ENCODE measurements around the gene ATP10B. TPM values are rescaled to one million over a fixed set of nuclear protein-coding genes. Genes with fewer than 3 reads are reported as not detected.

Gene ATP10B
- total and polyA plus RNA-seq, 3 experiments from 2014 or later, result not detected

DNA sequence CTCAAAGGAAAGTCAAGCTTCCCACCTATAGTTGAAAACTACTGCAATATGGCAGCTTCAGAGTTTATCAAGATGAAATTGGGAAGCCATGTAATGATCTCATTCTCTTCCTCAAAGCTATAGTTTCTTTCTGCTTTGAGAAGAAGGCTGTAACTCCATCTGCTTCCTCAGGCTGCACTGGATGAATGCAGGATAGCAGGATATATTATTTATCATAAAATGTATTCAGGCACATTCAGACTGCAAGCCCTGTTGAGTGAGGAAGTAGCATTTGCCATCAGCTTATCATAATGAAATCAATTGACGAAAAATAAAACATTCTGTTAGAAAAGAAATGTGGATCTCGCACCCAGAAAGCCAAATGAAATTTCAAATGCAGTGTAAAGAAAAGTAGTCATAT lies 560 bp downstream of the ATP10B start:
- ChIA-PET POLR2A (no interaction called here), CTCF (no interaction called here)
- Histone ChIP-seq H3K4me1 (ENCODE audit: insufficient read depth, low read length) (no peaks in the 10 kb centered on the region), H3K36me3 (ENCODE audit: insufficient read depth, low read length) (no peaks in the 10 kb centered on the region), H3K27ac (ENCODE audit: low read depth, low read length) (no peak overlapping the region), H3K27me3 (ENCODE audit: insufficient read depth, low read length, poor library complexity, severe bottlenecking) (no peaks in the 10 kb centered on the region), H3K9me3 (ENCODE audit: low read length) (no peaks in the 10 kb centered on the region), H3K4me3 (ENCODE audit: low read length) (no peak overlapping the region)
- Mint-ChIP-seq H3K27ac (no peak overlapping the region), H3K9me3 (peaks cover 0 to 4% (median 0%) of the 10 kb centered on the region in 5 donors), H3K27me3 (peaks cover 0 to 3% of the 10 kb centered on the region in 2 donors), H3K4me3 (no peak overlapping the region), H3K36me3 (no peaks in the 10 kb centered on the region), H3K4me1 (no peaks in the 10 kb centered on the region)
- DNase-seq, result no peak

DNA sequence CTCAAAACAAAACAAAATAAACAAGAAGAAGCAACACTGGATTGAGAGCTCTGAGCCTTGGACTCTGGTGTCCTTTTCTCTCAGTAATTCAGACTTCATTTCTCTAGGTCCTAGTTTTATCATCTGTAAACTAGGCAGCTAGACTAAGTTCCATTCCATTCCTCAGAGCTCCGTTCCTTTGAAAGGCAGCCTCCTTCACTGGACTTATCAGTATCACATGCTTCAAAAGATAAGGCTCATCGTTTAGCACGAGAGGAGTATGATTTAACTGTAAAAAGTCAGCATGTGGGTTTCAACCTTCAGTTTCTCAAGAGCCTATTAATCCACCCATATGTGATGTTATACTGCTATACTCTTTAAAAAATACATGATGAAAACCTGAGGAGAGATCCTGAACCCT lies 1.6 kb downstream of the ATP10B start:
- no peaks in the 10 kb centered on the region for H3K4me1 Mint-ChIP-seq
- no peak overlapping the region for H3K27ac ChIP-seq (ENCODE audit: low read depth, low read length)
- H3K9me3 ChIP-seq (ENCODE audit: low read length), result no peaks in the 10 kb centered on the region
- DNase-seq, result no peak
- ChIA-PET CTCF (no interaction called here), POLR2A (no interaction called here)
- H3K4me3 ChIP-seq (ENCODE audit: low read length), result no peak overlapping the region
- H3K36me3 Mint-ChIP-seq, result no peaks in the 10 kb centered on the region
- H3K27me3 Mint-ChIP-seq, result peaks cover 0 to 3% of the 10 kb centered on the region in 2 donors
- no peaks in the 10 kb centered on the region for H3K36me3 ChIP-seq (ENCODE audit: insufficient read depth, low read length)
- peaks cover 0 to 4% (median 0%) of the 10 kb centered on the region in 5 donors for H3K9me3 Mint-ChIP-seq
- H3K4me1 ChIP-seq (ENCODE audit: insufficient read depth, low read length), result no peaks in the 10 kb centered on the region
- H3K4me3 Mint-ChIP-seq, result no peak overlapping the region
- H3K27ac Mint-ChIP-seq, result no peak overlapping the region
- no peaks in the 10 kb centered on the region for H3K27me3 ChIP-seq (ENCODE audit: insufficient read depth, low read length, poor library complexity, severe bottlenecking)

DNA sequence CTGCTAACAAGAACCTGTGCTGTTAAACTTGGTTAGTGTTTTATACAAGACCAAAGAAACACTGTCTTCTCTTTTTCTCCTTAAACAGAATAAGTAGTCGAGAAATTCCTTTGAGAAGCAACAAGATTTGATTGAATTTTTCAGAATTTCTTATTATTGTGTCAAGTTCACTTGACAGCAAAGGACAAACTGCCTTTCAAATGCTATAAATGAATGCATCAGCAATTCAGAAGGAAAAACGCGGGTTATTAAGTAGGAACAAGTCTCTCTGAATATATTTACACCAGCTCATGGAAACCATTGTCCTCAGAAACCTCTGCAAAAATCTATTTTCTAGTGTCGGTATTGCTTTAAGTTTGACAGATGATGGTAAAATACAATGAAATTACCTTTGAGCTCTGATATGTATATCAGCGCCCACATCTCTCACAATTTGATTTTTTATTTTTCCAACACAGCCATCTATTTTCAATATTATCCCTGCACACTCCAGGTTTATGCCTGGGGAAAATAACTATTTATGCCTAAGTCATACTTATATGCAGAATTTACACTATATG lies 4.4 kb downstream of the ATP10B start:
- Mint-ChIP-seq H3K4me1 (peaks cover 0 to 3% (median 0%) of the 10 kb centered on the region in 3 donors), H3K36me3 (no peaks in the 10 kb centered on the region), H3K9me3 (no peaks in the 10 kb centered on the region), H3K27ac (no peak overlapping the region), H3K4me3 (no peak overlapping the region), H3K27me3 (peaks cover 0 to 3% of the 10 kb centered on the region in 2 donors)
- Histone ChIP-seq H3K27ac (ENCODE audit: low read depth, low read length) (no peak overlapping the region), H3K27me3 (ENCODE audit: insufficient read depth, low read length, poor library complexity, severe bottlenecking) (no peaks in the 10 kb centered on the region), H3K9me3 (ENCODE audit: low read length) (no peaks in the 10 kb centered on the region), H3K4me3 (ENCODE audit: low read length) (no peak overlapping the region), H3K36me3 (ENCODE audit: insufficient read depth, low read length) (no peaks in the 10 kb centered on the region), H3K4me1 (ENCODE audit: insufficient read depth, low read length) (no peaks in the 10 kb centered on the region)
- CTCF ChIA-PET, result interaction anchor here (1.6 kb wide), 1 partner anchor 409 kb away, joined by 6 read pairs; no protein-coding TSS in a partner anchor
- DNase-seq, result no peak
- POLR2A ChIA-PET, result no interaction called here

DNA sequence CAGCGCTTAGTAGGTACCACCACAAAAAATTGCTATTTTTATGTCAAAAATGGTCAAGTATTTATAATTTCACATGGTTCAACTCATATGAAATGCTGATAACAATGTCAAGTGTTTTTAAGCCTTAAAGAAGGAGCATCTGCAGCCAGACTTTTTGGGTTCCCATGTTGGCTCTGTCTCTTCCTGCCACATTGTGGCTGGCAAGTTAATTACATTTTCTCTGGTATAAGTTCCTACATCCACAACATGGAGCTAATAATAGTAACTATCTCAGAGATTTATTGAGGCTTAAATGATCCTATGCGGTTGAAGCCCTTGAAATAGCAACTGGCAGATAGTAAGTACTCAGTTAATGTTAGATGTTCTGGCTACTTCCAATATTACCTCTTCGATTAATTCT lies 5.4 kb downstream of the ATP10B start:
- ChIA-PET POLR2A (no interaction called here), CTCF (interaction anchor here (1.6 kb wide), 1 partner anchor 408 kb away, joined by 6 read pairs; no protein-coding TSS in a partner anchor)
- no peaks in the 10 kb centered on the region for H3K27me3 ChIP-seq (ENCODE audit: insufficient read depth, low read length, poor library complexity, severe bottlenecking)
- Mint-ChIP-seq H3K27ac (no peak overlapping the region), H3K27me3 (peaks cover 0 to 3% of the 10 kb centered on the region in 2 donors), H3K9me3 (no peaks in the 10 kb centered on the region), H3K4me3 (no peak overlapping the region), H3K4me1 (peaks cover 0 to 3% (median 0%) of the 10 kb centered on the region in 3 donors), H3K36me3 (no peaks in the 10 kb centered on the region)
- H3K4me3 ChIP-seq (ENCODE audit: low read length), result no peak overlapping the region
- H3K9me3 ChIP-seq (ENCODE audit: low read length), result no peaks in the 10 kb centered on the region
- H3K4me1 ChIP-seq (ENCODE audit: insufficient read depth, low read length), result no peaks in the 10 kb centered on the region
- H3K27ac ChIP-seq (ENCODE audit: low read depth, low read length), result no peak overlapping the region
- no peaks in the 10 kb centered on the region for H3K36me3 ChIP-seq (ENCODE audit: insufficient read depth, low read length)
- no peak for DNase-seq

DNA sequence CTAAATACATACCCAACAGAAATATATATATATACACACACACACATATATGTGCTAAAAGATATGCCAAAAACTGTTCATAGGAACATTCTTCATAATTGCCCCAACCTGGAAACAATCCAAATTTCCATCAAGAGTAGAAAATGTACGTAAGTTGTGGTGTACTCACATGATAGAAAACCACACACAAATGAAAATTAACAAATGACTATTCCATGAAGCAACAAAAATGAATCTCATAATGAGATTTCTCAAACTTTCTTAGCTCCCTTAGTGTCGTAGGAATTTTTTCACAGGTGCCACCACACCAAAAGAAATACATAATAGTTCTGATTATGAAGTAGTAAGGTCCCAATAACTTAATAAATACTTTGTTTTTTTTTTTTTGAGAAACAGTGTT lies 7.8 kb downstream of the ATP10B start:
- no peaks in the 10 kb centered on the region for H3K9me3 Mint-ChIP-seq
- CTCF ChIA-PET, result no interaction called here
- POLR2A ChIA-PET, result no interaction called here

DNA sequence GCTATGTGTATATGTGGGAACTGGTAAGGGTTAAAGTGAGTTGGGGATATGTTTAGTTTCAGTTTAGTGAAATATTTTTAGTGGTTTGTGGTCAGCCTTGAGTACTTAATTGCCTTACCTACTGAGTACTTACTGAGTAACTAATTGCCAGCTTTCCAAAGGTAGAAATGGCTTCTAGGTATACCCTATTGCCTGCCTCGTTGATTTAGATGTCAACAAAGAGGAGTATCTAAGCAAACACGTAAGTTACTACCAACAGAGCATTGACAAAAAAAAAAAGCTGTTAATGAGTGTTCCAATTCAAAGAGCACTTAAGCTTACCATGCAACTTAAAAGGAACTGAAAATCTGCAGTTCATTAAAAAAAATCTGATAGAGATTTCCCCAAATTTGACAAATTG lies 8.8 kb downstream of the ATP10B start:
- H3K27ac Mint-ChIP-seq, result no peak overlapping the region
- no peaks in the 10 kb centered on the region for H3K9me3 Mint-ChIP-seq
- Histone ChIP-seq H3K4me1 (ENCODE audit: insufficient read depth, low read length) (no peaks in the 10 kb centered on the region), H3K27me3 (ENCODE audit: insufficient read depth, low read length, poor library complexity, severe bottlenecking) (no peaks in the 10 kb centered on the region), H3K4me3 (ENCODE audit: low read length) (no peak overlapping the region), H3K36me3 (ENCODE audit: insufficient read depth, low read length) (no peaks in the 10 kb centered on the region), H3K9me3 (ENCODE audit: low read length) (no peaks in the 10 kb centered on the region), H3K27ac (ENCODE audit: low read depth, low read length) (no peak overlapping the region)
- H3K4me3 Mint-ChIP-seq, result no peak overlapping the region
- DNase-seq, result no peak
- ChIA-PET POLR2A (no interaction called here), CTCF (interaction anchor here (0.9 kb wide), 1 partner anchor 405 kb away, joined by 3 read pairs; no protein-coding TSS in a partner anchor)
- no peaks in the 10 kb centered on the region for H3K36me3 Mint-ChIP-seq
- H3K4me1 Mint-ChIP-seq, result peaks cover 0 to 3% (median 0%) of the 10 kb centered on the region in 3 donors
- H3K27me3 Mint-ChIP-seq, result peaks cover 0 to 9% of the 10 kb centered on the region in 2 donors

More for the DNA sequence above, 7.8 kb downstream of the ATP10B start:
- H3K27me3 ChIP-seq (ENCODE audit: insufficient read depth, low read length, poor library complexity, severe bottlenecking), result no peaks in the 10 kb centered on the region
- H3K9me3 ChIP-seq (ENCODE audit: low read length), result no peaks in the 10 kb centered on the region
- Mint-ChIP-seq H3K4me1 (peaks cover 0 to 3% (median 0%) of the 10 kb centered on the region in 3 donors), H3K27ac (no peak overlapping the region), H3K27me3 (peaks cover 0 to 4% of the 10 kb centered on the region in 2 donors), H3K4me3 (no peak overlapping the region), H3K36me3 (no peaks in the 10 kb centered on the region)
- no peak for DNase-seq
- no peak overlapping the region for H3K27ac ChIP-seq (ENCODE audit: low read depth, low read length)
- no peak overlapping the region for H3K4me3 ChIP-seq (ENCODE audit: low read length)
- H3K4me1 ChIP-seq (ENCODE audit: insufficient read depth, low read length), result no peaks in the 10 kb centered on the region
- no peaks in the 10 kb centered on the region for H3K36me3 ChIP-seq (ENCODE audit: insufficient read depth, low read length)

DNA sequence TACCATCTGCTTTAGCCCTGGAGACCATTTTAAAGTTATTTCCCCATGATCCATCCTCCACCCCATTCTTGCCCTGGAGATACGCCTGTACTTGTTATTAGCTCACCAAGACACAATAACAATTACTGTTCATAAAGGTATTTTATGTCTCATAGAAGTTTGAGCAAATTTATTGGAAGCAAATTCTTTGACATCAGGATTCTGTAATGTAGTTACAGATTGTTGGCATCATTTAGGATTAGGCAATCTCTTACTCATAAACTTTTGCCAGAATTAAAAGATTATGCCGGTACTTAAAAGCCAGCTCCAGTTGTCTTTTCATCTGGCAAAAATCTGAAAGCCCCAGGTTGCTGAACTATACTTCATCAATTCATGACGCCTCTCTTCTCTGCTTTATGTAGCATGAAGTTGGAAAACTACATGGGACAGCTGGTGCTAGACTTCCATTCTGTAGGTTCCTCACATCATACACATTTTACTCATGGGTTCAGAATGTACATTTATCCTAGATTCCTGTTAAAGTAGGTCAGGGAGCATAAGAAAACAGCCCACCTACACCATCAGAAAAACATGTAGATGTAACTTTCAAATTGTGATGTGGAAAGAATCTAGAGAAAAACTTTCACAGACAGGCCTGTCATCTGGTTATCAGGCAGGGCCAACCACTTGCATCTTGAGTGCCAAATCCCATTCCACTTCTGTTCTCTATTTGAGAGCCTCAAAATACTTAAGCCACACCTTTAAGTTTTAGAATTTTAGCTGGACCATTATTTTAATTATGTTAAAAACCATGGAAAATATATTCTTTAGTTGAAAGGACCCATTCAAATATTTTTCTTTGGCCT lies 14.0 kb downstream of the ATP10B start:
- no peak for DNase-seq
- H3K27me3 Mint-ChIP-seq, result peaks cover 0 to 5% of the 10 kb centered on the region in 2 donors
- peaks cover 0 to 5% (median 1%) of the 10 kb centered on the region in 5 donors for H3K9me3 Mint-ChIP-seq
- H3K4me3 ChIP-seq (ENCODE audit: low read length), result no peak overlapping the region
- POLR2A ChIA-PET, result no interaction called here
- H3K9me3 ChIP-seq (ENCODE audit: low read length), result no peaks in the 10 kb centered on the region
- H3K4me3 Mint-ChIP-seq, result no peak overlapping the region
- no peaks in the 10 kb centered on the region for H3K36me3 Mint-ChIP-seq
- H3K27ac Mint-ChIP-seq, result no peak overlapping the region
- peaks cover 0 to under 1% (median 0%) of the 10 kb centered on the region in 3 donors for H3K4me1 Mint-ChIP-seq
- H3K4me1 ChIP-seq (ENCODE audit: insufficient read depth, low read length), result no peaks in the 10 kb centered on the region
- H3K27me3 ChIP-seq (ENCODE audit: insufficient read depth, low read length, poor library complexity, severe bottlenecking), result no peaks in the 10 kb centered on the region
- no peaks in the 10 kb centered on the region for H3K36me3 ChIP-seq (ENCODE audit: insufficient read depth, low read length)
- CTCF ChIA-PET, result no interaction called here
- no peak overlapping the region for H3K27ac ChIP-seq (ENCODE audit: low read depth, low read length)

DNA sequence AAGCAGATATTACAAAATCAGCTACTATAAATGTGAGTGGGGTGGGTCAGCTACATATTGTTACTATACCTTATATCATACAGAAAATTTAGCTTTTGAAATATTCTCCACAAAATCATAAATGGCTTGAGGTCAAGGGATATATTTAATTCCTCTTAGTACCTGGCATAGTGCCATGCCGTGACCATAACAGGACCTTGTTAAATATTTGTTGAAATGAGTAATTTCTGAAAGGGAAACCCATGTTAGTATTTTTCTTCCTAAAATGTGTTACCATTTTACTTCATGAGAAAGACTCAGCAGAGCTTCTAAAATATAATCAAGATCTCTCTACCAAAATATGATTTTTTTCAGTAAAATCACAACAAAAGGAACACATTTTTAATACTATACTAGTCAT lies 14.8 kb downstream of the ATP10B start:
- Histone ChIP-seq H3K9me3 (ENCODE audit: low read length) (no peaks in the 10 kb centered on the region), H3K4me1 (ENCODE audit: insufficient read depth, low read length) (no peaks in the 10 kb centered on the region), H3K36me3 (ENCODE audit: insufficient read depth, low read length) (no peaks in the 10 kb centered on the region), H3K4me3 (ENCODE audit: low read length) (no peak overlapping the region), H3K27me3 (ENCODE audit: insufficient read depth, low read length, poor library complexity, severe bottlenecking) (no peaks in the 10 kb centered on the region), H3K27ac (ENCODE audit: low read depth, low read length) (no peak overlapping the region)
- no peak for DNase-seq
- H3K4me1 Mint-ChIP-seq, result no peaks in the 10 kb centered on the region
- no peaks in the 10 kb centered on the region for H3K36me3 Mint-ChIP-seq
- no peak overlapping the region for H3K4me3 Mint-ChIP-seq
- H3K27ac Mint-ChIP-seq, result no peak overlapping the region
- peaks cover 0 to 12% (median 6%) of the 10 kb centered on the region in 5 donors for H3K9me3 Mint-ChIP-seq
- peaks cover 0 to 5% of the 10 kb centered on the region in 2 donors for H3K27me3 Mint-ChIP-seq
- ChIA-PET CTCF (no interaction called here), POLR2A (no interaction called here)
